Measurements from ENCODE around the gene IP6K3.

IP6K3 gene

DNA sequence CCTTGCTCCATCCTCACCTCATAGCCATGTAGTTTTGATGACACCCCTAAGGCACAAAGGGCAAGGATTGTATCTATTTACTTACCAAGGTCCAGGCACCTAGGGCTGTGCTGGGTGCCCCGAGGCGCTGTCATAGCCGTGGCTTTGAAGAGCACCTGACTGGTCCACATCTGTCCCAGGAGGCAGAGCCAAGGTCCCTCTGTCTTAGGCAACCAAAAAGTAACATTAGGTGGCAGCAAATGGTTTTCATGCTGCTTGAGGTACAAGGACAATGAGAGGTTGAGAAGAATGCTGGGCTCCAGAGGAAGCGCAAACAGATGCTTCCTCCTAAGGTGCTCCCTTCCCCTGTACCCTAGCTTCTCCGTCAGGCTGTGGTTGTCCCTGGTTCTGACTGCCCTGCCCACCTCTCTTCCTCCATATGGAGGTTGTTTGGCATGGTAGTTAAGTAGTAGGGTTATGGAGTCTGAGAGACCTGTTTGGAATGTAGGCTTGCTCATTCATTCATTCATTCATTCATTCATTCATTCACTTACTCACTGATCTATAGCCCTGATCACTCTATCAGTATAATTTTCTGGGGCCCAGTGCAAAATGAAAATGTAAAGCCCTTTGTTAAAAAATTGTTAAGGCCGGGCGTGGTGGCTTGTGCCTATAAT, 32.2 kb downstream of the IP6K3 start:
- no peak overlapping the region for H3K4me3 ChIP-seq (ENCODE audit: low read depth, low read length)
- TF ChIP-seq CTCF (IDR thresholded peaks at IDR 0.05; ENCODE audit: borderline replicate concordance, insufficient read depth, low read depth, low read length) = no peak

DNA sequence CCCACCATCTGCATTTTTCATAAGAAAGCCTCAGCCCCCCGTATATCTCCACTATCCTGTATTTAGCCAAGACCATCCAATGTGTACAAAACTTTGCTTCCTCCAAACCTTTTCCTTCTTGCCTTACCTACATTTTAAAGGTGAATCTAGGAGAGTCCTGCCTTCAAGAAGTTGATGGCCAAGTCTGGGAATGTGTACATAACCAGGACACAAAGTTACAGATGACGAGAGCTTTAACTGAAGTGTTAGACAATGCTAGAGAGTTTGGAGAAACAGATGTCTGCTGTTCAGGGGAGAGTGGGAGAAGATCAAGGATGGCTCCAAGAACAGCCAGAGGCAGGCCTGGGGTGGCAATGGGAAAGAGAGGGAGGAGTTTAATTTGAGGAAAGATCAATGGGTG, 32.9 kb downstream of the IP6K3 start:
- H3K4me3 ChIP-seq (ENCODE audit: low read depth, low read length) = no peak overlapping the region
- no peak for TF ChIP-seq CTCF (IDR thresholded peaks at IDR 0.05; ENCODE audit: borderline replicate concordance, insufficient read depth, low read depth, low read length)

DNA sequence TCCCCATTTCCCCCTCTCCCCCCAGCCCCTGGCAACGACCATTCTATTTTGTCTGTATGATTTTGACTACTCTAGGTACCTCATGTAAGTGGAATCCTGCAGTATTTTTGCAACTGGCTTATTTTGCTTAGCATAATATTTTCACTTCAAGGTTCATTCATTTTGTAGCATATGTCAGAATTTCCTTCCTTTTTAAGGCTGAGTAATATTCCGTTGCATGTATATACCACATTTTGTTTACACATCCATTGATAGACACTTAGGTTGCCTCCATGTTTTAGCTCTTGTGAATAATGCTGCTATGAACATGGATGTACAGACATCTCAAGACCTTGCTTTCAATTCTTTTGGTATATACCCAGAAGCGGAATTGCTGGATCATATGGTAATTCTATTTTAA, 33.8 kb downstream of the IP6K3 start:
- no peak for TF ChIP-seq CTCF (IDR thresholded peaks at IDR 0.05; ENCODE audit: borderline replicate concordance, insufficient read depth, low read depth, low read length)
- H3K4me3 ChIP-seq (ENCODE audit: low read depth, low read length) = no peak overlapping the region

DNA sequence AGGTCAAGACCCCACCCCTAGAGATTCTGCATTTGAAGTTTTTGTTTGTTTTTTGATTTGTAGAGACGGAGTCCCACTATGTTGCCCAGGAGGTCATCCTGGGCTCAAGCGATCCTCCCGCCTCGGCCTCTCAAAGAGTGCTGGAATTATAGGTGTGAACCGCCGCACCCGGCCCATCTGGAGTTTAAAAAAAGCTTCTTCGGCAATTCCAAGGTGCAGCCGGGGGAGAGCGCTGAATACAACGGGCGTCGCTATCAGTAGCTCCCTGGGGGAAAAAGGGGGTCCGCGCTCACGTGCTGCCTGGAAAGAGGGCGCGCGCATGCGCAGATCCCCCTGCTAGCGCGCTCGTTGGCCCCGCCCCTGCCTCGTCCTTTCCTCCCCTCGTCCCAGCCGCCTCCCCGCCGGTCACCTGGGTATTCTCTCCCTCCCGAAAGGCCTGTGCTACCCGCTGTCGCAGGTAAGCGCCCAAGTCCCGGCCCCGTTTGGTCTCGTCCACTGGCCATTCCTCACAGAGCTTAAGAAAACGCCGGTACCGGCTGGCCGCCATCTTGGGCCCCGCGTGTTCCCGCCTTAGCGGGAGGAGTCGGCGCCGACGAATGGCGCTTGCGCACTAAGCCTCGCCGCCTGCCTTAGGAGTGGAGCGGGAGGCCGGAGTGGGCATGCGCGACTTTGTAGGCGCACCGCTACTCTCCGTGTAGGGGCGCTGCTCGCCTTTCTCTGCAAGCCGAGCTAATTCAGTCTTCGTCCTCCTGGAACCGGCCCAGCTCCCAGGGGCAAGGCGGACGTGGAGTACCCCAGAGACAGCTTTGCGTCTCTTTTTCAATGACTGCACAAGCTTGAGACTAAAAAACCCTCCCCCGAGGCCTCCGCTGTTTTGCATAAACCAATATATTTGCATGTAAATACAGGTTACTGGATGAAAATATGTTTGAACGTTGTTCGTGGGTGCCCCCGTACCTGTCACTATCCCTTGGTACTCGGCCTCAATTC, 35.3 kb downstream of the IP6K3 start, which contains the start of gene UQCC2:
Gene UQCC2 (minus strand): TSS at position 561 of the 990 bp plus-strand sequence. CDS start 14 bp downstream, at position 547.
- peak within 1 kb of the TSS; percentile 68 for H3K4me3 ChIP-seq (ENCODE audit: low read depth, low read length)

GRCh38 chr6:33710296-33711121, 36.2 kb downstream of the IP6K3 start:
- TF ChIP-seq CTCF (IDR thresholded peaks at IDR 0.05; ENCODE audit: borderline replicate concordance, insufficient read depth, low read depth, low read length) = no peak
- peak overlapping the region; percentile 68 for H3K4me3 ChIP-seq (ENCODE audit: low read depth, low read length)

More for the DNA sequence above, 35.3 kb downstream of the IP6K3 start, which contains the start of gene UQCC2:
- peak; percentile 60 for TF ChIP-seq CTCF (IDR thresholded peaks at IDR 0.05; ENCODE audit: borderline replicate concordance, insufficient read depth, low read depth, low read length)

DNA sequence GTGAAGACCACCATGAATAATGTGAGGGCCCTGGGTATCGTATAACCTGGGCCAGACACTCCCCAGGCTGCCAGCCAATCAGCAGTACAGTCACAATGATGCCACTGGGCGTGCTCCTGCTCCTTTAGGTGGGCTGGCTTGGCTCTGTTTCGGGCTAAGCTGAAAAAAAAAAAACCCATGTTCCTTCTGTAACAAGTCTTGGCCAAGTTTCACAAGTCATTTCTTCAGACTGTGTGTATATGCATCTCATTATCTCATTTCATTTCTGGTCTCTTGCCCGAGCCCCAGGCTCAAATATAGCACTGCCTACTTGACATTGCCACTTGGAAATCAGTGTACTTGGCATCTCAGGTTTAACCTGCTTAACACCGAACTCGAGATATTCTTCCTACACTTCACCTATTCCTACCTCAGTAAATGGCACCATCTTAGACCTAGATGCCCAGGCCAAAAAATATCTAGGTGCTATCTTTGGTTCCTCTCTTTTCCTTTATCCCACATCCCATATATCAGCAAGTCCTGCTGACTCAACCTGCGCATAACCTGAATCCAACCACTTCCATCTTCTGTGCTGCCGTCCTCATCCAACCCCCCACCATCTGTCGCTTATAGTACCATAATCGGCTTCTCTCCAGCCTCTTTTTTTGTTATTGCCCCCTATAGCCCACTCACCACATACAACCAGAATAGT, 37.0 kb downstream of the IP6K3 start:
- no peak for TF ChIP-seq CTCF (IDR thresholded peaks at IDR 0.05; ENCODE audit: borderline replicate concordance, insufficient read depth, low read depth, low read length)
- no peak overlapping the region for H3K4me3 ChIP-seq (ENCODE audit: low read depth, low read length)

Data from GM12875 (cell line).